SK-N-SH (cell line): ENCODE measurements around the gene GLRA1.

Source experiments
- EP300 ChIP-seq, 2 experiments: IDR thresholded peaks; 2 replicates each; pipeline versions ENCODE4 v1.4.0 to v1.6.1; 2012; ENCODE audit warnings: borderline replicate concordance in 1 of 2, low read depth in 1 of 2, low read length in 1 of 2
- GABPA ChIP-seq: IDR thresholded peaks from 2 replicates; pipeline ENCODE4 v1.4.0; 2012; ENCODE audit warnings: low read depth, mild to moderate bottlenecking
- NRF1 ChIP-seq: IDR thresholded peaks from 2 replicates; pipeline ENCODE4 v1.6.1; 2012; ENCODE audit warnings: low read depth, mild to moderate bottlenecking, low read length
- RFX5 ChIP-seq: IDR thresholded peaks from 2 replicates; pipeline ENCODE4 v1.6.1; 2012; ENCODE audit warnings: mild to moderate bottlenecking, improper control_type of control experiment, low read length
- TAF1 ChIP-seq: IDR thresholded peaks from 2 replicates; pipeline ENCODE4 v1.6.1; 2012; ENCODE audit warnings: low read depth, mild to moderate bottlenecking, low read length, moderate library complexity, borderline replicate concordance
- TF ChIP-seq, protein P1 (sequence below): fragments of 200-600 bp; sonication (generic); IDR thresholded peaks from 2 replicates; pipeline ENCODE4 v1.6.1; 2017; ENCODE audit warnings: antibody characterized with exemption, mild to moderate bottlenecking, moderate library complexity
- TF ChIP-seq, protein P2 (sequence below): IDR thresholded peaks from 2 replicates; pipeline ENCODE4; 2012
- TF ChIP-seq, protein P3 (sequence below): IDR thresholded peaks from 2 replicates; pipeline ENCODE4 v1.6.1; 2012; ENCODE audit warnings: mild to moderate bottlenecking, low read depth, low read length, moderate library complexity
- TF ChIP-seq, protein P4 (sequence below): fragments of 150-350 bp; IDR thresholded peaks from 2 replicates; pipeline ENCODE4 v1.6.1; 2017; ENCODE audit warnings: antibody characterized with exemption, low read length, low read depth, borderline replicate concordance

DNA sequence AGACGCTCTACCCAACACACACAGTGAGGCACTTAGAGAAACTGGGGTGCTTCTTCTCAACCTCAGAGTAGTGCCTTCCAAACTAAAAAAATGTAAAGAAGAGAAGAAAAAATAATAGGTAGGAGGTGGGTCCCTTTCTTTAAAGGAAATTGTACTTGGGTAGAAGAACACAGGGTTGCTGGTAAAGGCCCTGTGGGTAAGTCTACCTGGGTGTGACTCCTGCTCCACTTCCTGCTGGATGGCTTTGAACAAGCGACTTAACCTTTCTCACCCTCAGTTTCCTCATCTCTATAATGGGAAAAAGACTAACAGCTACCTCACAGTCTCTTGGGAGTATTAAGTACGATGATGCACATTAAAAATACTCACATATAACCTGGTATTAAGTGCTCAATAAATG lies 32.1 kb upstream of the GLRA1 start:
- TF ChIP-seq, protein P1, sequence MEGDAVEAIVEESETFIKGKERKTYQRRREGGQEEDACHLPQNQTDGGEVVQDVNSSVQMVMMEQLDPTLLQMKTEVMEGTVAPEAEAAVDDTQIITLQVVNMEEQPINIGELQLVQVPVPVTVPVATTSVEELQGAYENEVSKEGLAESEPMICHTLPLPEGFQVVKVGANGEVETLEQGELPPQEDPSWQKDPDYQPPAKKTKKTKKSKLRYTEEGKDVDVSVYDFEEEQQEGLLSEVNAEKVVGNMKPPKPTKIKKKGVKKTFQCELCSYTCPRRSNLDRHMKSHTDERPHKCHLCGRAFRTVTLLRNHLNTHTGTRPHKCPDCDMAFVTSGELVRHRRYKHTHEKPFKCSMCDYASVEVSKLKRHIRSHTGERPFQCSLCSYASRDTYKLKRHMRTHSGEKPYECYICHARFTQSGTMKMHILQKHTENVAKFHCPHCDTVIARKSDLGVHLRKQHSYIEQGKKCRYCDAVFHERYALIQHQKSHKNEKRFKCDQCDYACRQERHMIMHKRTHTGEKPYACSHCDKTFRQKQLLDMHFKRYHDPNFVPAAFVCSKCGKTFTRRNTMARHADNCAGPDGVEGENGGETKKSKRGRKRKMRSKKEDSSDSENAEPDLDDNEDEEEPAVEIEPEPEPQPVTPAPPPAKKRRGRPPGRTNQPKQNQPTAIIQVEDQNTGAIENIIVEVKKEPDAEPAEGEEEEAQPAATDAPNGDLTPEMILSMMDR: no peak
- no peak for TF ChIP-seq TAF1
- TF ChIP-seq EP300 (IDR thresholded peaks at IDR 0.05; ENCODE audit: borderline replicate concordance in 1 of 2, low read depth in 1 of 2, low read length in 1 of 2): no peak
- TF ChIP-seq, protein P2, sequence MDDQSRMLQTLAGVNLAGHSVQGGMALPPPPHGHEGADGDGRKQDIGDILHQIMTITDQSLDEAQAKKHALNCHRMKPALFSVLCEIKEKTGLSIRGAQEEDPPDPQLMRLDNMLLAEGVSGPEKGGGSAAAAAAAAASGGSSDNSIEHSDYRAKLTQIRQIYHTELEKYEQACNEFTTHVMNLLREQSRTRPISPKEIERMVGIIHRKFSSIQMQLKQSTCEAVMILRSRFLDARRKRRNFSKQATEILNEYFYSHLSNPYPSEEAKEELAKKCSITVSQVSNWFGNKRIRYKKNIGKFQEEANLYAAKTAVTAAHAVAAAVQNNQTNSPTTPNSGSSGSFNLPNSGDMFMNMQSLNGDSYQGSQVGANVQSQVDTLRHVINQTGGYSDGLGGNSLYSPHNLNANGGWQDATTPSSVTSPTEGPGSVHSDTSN: no peak
- no peak for TF ChIP-seq GABPA
- no peak for TF ChIP-seq NRF1
- no peak for TF ChIP-seq RFX5
- TF ChIP-seq, protein P3, sequence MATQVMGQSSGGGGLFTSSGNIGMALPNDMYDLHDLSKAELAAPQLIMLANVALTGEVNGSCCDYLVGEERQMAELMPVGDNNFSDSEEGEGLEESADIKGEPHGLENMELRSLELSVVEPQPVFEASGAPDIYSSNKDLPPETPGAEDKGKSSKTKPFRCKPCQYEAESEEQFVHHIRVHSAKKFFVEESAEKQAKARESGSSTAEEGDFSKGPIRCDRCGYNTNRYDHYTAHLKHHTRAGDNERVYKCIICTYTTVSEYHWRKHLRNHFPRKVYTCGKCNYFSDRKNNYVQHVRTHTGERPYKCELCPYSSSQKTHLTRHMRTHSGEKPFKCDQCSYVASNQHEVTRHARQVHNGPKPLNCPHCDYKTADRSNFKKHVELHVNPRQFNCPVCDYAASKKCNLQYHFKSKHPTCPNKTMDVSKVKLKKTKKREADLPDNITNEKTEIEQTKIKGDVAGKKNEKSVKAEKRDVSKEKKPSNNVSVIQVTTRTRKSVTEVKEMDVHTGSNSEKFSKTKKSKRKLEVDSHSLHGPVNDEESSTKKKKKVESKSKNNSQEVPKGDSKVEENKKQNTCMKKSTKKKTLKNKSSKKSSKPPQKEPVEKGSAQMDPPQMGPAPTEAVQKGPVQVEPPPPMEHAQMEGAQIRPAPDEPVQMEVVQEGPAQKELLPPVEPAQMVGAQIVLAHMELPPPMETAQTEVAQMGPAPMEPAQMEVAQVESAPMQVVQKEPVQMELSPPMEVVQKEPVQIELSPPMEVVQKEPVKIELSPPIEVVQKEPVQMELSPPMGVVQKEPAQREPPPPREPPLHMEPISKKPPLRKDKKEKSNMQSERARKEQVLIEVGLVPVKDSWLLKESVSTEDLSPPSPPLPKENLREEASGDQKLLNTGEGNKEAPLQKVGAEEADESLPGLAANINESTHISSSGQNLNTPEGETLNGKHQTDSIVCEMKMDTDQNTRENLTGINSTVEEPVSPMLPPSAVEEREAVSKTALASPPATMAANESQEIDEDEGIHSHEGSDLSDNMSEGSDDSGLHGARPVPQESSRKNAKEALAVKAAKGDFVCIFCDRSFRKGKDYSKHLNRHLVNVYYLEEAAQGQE: no peak
- TF ChIP-seq, protein P4, sequence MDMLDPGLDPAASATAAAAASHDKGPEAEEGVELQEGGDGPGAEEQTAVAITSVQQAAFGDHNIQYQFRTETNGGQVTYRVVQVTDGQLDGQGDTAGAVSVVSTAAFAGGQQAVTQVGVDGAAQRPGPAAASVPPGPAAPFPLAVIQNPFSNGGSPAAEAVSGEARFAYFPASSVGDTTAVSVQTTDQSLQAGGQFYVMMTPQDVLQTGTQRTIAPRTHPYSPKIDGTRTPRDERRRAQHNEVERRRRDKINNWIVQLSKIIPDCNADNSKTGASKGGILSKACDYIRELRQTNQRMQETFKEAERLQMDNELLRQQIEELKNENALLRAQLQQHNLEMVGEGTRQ: no peak
